LNCAP (cell line): ENCODE results near the gene MRM1.

Experiments
- CTCF ChIP-seq: fragments of 450-650 bp; IDR thresholded peaks from 2 replicates; pipeline ENCODE4 v1.5.1; 2017; ENCODE audit warnings: mild to moderate bottlenecking

MRM1 gene

DNA sequence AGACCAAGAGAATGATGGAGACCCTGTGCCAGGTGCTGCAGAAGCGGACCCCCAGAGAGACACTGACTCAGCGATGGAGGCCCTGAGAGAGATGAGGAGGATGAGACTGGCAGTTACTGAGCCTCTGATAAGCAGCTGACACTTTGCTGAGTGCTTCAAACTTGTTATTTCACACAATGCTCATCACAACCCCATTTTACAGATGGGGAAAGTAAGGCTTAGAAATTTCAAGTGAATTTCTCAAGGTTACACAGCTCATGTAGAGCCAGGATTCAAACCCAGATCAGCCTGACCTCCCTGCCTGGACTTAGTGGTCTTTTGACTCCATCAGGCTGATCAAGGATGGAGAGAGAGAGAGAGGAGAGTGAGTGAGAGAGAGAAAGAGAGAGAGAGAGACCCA is 27.2 kb downstream of the MRM1 start:
- no peak for TF ChIP-seq CTCF

DNA sequence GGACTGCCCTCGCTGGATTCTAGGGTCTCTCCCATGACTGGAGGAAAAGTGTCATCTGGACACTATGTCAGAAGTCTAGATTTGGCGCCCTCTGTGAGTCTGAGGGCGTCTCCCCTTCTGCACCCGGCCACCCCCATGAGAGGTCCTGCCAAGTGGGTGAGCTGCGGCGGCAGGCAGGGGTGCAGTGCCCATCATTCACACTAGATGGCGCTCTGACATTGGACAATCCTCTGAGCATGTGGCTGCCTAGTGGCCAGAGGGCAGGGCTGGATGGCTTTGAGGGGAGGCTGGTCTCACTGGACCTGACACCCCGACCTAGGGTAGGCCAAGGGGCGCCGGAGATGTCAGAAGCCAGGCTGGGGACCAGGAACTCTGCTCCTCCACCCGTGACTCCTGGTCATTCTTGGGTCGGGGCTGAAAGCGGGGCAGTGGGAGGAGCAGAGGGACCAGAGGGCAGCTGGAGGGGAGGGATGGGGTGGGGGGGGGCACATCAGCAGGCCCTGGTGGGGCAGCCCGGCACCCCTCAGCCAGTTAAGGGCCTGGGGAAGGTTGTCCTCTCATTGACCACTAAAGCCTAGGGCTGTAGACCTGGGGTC is 28.0 kb downstream of the MRM1 start:
- peak; percentile 99 for TF ChIP-seq CTCF

- TF ChIP-seq CTCF = no peak
Observed at GRCh38 chr17:36629970-36630502, 28.7 kb downstream of the MRM1 start.

DNA sequence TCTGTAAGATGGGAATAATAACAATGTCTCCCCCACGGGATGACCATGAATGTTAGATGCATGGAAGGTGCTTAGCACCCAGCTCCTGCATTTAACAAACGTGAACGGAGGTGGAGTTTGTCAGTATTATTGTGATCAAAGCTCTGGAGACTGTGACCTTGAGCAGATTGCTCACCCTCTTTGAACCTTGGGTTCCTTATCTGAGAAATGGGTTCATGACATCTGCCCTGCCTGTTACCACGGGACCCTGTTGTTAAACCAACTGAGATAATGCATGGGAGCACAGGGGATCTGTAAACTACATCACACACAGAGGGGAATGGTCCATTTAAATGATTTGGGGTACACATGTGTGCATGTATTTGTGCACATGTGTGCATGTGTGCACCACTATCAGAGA is 29.6 kb downstream of the MRM1 start:
- TF ChIP-seq CTCF = no peak

DNA sequence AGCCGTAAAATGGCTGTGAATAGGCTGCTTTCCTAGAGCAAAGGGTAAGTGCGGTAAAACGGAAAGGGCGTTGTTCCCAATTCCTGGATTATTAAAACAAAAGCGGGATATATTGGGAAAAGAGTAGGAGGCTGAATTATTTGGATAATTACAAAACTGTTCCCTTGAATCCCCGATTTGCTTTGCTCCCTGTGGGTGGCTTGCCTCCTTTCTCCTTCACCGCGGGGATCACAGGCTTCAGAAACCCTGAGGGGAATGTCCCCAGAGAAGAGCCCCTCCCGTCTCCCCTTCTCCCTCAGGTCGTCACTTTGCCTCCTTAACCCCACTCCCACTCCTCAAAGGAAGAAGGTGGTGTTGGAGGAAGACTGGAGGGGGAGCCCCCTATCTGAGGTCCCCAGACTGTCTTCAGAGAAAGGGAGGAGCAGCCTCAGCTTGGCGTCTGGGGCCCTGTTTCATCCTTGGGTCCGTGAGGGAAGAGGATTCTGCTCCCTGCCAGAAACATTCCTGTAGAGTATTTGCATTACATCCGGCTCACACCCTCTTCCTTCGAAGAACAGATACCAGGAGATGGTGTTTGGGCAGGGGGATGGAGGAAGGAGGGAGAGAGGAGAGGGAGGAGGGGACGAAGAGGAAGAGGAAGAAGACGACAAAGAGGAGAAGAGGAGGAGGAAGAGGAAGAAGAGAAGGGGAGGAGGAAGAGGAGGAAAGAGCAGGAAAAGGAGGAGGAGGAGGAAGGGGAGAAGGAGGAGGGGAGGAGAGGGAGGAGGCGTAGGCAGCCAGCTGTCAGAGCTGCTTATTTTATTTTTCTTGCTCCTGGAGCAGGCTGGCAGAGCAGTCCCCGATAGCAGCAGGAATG is 31.8 kb downstream of the MRM1 start:
- no peak for TF ChIP-seq CTCF

DNA sequence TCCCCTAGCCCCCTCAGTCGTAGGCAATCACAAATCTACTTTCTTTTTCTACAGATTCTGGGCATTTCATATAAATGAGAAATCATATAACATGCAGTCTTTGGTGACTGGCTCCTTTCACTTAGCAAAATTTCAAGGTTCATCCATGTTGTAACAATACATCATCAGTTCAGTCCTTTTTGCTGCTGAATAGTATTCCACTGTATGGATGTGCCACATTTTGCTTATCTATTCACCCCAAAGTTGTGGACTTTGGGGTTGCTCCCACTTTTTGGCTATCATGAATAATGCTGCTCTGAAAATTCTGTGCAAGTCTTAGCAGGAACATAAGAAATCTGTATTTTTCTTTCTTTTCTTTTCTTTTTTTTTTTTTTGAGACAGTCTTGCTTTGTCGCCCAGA is 39.0 kb downstream of the MRM1 start:
- no peak for TF ChIP-seq CTCF

- no peak for TF ChIP-seq CTCF
Observed at GRCh38 chr17:36640836-36641235, 39.5 kb downstream of the MRM1 start.
